ENCODE results near the gene PAIP1.

The PAIP1 gene

DNA sequence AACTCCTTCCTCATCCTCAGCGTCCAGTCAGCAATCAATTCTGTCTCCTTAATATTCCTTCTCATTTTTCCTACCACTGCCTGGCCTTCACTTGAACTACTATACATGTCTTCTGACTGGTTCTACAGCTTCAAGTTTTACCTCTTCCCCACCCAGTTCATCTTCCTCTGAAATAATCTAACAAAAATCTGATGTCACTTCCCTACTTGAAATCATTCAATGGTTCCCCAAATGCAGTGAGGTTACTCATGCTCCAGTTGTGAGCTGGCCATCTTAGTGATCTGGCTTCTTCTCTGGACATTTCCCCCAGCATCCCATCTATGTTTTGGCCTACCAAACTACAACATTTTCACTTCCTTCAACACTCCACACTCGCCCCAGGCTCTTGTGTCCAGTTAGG, 58.3 kb downstream of the PAIP1 start:
- DNase-seq (ENCODE audit: low read depth), result no peak
- no peak overlapping the region for H3K4me3 ChIP-seq (ENCODE audit: low read depth, low read length)
- TF ChIP-seq, protein P1, sequence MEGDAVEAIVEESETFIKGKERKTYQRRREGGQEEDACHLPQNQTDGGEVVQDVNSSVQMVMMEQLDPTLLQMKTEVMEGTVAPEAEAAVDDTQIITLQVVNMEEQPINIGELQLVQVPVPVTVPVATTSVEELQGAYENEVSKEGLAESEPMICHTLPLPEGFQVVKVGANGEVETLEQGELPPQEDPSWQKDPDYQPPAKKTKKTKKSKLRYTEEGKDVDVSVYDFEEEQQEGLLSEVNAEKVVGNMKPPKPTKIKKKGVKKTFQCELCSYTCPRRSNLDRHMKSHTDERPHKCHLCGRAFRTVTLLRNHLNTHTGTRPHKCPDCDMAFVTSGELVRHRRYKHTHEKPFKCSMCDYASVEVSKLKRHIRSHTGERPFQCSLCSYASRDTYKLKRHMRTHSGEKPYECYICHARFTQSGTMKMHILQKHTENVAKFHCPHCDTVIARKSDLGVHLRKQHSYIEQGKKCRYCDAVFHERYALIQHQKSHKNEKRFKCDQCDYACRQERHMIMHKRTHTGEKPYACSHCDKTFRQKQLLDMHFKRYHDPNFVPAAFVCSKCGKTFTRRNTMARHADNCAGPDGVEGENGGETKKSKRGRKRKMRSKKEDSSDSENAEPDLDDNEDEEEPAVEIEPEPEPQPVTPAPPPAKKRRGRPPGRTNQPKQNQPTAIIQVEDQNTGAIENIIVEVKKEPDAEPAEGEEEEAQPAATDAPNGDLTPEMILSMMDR (IDR thresholded peaks at IDR 0.05; ENCODE audit: insufficient read depth, low read depth, low read length, missing control alignments), result no peak

DNA sequence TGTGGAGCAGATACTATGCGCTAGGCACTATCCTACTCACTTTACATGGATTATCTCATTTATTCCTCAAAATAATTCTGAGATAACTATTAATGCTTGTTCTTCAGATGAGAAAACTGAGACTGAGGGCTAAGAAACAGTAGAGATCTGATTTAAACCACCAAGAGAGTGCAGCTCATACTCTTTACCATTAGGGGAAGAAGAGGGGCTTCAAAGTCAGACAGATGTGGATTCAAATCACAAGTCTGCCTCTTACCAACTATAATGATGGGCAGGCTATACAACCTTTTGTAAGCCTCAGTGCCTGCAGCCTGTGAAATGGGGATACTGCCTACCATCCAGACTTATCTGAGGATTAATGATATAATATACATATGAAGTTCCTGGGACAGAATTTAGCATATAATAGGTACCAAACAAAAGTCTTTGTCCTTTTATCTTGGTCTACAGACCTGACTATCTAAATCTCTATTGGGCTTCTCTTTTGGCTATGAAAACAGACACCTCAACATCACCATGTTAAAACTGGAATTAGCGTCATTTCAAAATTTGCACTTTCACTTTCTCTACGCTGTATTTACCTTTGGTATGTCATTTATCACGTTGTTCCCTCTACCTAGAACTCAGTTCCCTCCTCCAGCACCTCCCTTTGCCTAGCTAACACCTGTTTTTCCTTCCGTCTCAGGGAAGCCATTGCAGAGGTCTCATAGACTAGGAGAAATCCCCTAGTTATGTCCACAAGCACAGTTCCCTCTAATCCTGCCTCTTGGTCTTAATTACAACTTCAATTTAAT, 59.4 kb downstream of the PAIP1 start:
- DNase-seq (ENCODE audit: low read depth), result no peak
- no peak overlapping the region for H3K4me3 ChIP-seq (ENCODE audit: low read depth, low read length)
- TF ChIP-seq, protein P1 (IDR thresholded peaks at IDR 0.05; ENCODE audit: insufficient read depth, low read depth, low read length, missing control alignments), result no peak

DNA sequence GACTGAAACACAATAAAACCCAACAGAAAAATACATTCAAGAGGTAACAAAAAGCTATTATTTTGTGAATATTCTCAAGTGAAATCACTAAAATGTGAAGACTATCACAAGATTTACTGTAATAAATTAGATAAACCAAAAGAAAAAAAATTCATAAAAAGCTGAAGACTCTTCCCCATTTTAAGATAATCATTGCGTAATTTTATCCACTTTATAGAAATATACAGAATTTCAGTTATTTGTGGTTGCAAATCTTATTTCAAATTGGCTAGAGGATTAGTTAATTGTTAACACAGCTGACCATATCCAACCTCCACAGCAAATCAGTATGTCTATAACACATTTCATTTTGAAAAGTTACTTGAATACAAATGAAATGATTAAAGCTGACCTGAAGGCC, 65.6 kb downstream of the PAIP1 start:
- H3K4me3 ChIP-seq (ENCODE audit: low read depth, low read length), result no peak overlapping the region
- DNase-seq (ENCODE audit: low read depth), result no peak
- TF ChIP-seq, protein P1 (IDR thresholded peaks at IDR 0.05; ENCODE audit: insufficient read depth, low read depth, low read length, missing control alignments), result no peak

DNA sequence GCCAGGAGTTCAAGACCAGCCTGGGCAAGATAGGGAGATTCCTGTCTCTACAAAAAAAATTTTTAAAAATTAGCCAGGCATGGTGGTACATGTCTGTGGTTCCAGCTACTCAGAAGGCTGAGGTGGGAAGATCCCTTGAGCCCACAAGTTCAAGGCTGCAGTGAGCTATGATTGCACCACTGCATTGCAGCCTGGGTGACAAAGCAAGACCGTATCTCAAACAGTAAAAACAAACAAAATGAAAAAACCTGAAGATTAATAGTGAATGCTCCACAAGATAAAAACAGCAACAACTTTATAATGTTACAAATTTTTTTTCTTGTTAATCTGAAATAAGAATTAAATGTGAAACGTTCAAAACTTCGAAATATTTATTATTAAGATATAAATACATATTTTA, 70.5 kb downstream of the PAIP1 start:
- no peak for DNase-seq (ENCODE audit: low read depth)
- TF ChIP-seq, protein P1 (IDR thresholded peaks at IDR 0.05; ENCODE audit: insufficient read depth, low read depth, low read length, missing control alignments), result no peak
- H3K4me3 ChIP-seq (ENCODE audit: low read depth, low read length), result no peak overlapping the region

DNA sequence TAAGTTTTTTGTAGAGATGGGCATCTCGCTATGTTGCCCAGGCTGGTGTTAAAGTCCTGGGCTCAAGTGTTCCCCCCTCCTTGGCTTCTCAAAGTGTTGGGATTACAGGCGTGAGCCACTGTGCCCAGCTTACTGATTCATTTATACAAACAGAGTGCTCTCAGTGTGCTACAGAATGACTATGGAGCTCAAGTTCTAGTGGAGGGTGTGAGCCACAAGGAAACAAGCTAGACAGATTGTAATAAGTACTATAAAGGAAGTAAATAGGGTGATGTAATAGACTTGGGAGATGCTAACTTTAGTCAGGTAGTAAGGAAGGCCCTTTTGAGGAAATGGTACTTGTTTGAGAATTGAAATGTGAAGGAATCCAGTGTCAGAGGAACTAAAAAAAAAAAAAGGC, 71.5 kb downstream of the PAIP1 start:
- no peak overlapping the region for H3K4me3 ChIP-seq (ENCODE audit: low read depth, low read length)
- TF ChIP-seq, protein P1 (IDR thresholded peaks at IDR 0.05; ENCODE audit: insufficient read depth, low read depth, low read length, missing control alignments), result no peak
- no peak for DNase-seq (ENCODE audit: low read depth)

DNA sequence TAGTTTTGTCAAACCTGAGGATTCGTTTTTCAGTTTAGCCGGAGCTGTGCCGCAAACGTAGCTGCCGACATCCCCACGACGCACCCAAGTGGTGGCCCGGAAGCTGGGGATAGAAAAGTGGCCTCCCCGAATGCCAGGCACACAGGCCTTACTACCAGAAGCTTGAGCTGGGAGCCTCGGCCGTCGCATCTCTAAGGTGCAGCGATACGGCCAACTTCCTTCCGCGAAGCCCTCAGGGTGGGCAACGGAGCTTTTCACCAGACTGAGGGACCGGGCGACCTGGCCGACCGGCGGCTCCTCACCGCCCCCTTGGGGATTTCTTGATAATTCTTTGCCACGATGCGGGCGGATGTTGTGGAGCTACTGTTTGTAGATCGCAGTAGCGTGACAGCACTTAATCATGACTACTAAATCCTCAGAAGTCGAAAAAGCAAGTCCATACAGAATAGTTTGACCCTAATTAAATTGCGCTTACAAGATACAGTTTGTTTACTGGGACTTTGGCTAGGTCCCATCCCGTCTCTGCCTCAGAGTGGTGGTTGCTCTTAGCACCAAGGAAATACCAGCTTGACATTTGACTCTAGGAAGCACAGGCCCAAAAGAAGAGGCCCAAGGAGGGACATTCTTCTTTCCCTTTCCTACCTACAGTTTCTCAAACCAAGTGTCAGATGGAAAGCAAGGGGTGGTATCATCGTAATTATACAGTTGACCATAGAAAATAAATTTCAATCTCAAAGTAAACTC, 72.6 kb downstream of the PAIP1 start:
- peak; percentile 92 for DNase-seq (ENCODE audit: low read depth)
- peak overlapping the region; percentile 83 for H3K4me3 ChIP-seq (ENCODE audit: low read depth, low read length)
- TF ChIP-seq, protein P1 (IDR thresholded peaks at IDR 0.05; ENCODE audit: insufficient read depth, low read depth, low read length, missing control alignments), result peak; percentile 70
